Measurements from ENCODE around the gene ABHD12.

The ABHD12 gene

GRCh38 chr20:25254571-25254970 lies 136.1 kb downstream of the ABHD12 start:
- DNase-seq: no peak

GRCh38 chr20:25253606-25254275 lies 136.9 kb downstream of the ABHD12 start:
- no peak for DNase-seq

GRCh38 chr20:25252686-25253421 lies 137.8 kb downstream of the ABHD12 start:
- no peak for DNase-seq

- DNase-seq: no peak
Observed at GRCh38 chr20:25252230-25252651, 138.4 kb downstream of the ABHD12 start.

GRCh38 chr20:25251558-25251957 lies 139.1 kb downstream of the ABHD12 start:
- no peak for DNase-seq

- DNase-seq: no peak
Observed at GRCh38 chr20:25251019-25251418, 139.6 kb downstream of the ABHD12 start.

GRCh38 chr20:25250508-25250907 lies 140.1 kb downstream of the ABHD12 start:
- DNase-seq: no peak

All from fibroblast of upper back skin (primary cell).